Measurements from ENCODE around the gene IL13. TPM values are rescaled to one million over a fixed set of nuclear protein-coding genes. Genes with fewer than 3 reads are reported as not detected.

Gene IL13
- total RNA-seq, 4 donors from 2014 or later: 0.66 TPM; not detected in 3

GRCh38 chr5:132708645-132709044 is 50.7 kb downstream of the IL13 start:
- TF ChIP-seq CTCF (IDR thresholded peaks at IDR 0.05; ENCODE audit: low read depth): no peak

Other genes with a start within 250 kb of the IL13 start
- gene IRF1, start 167.4 kb upstream of the IL13 start, total RNA-seq: 10 to 100 TPM in 3 of 4 donors, 1 to 10 TPM in 1; 8.3 to 66.7 (median 16.1) TPM
- not detected for gene IL5, start 114.7 kb upstream of the IL13 start, total RNA-seq
- 10 to 100 TPM; 34.8 to 76.3 (median 40.9) TPM for gene RAD50, start 101.2 kb upstream of the IL13 start, total RNA-seq
- gene IL4, start 15.8 kb downstream of the IL13 start, total RNA-seq: not detected
- 1 to 10 TPM; 2.1 to 5.8 (median 4.3) TPM for gene KIF3A, start 79.4 kb downstream of the IL13 start, total RNA-seq
- not detected for gene CCNI2, start 89.3 kb downstream of the IL13 start, total RNA-seq
- 10 to 100 TPM; 19.9 to 30.8 (median 22.4) TPM for gene SEPTIN8, start 119.1 kb downstream of the IL13 start, total RNA-seq
- gene SOWAHA, start 155.1 kb downstream of the IL13 start, total RNA-seq: under 1 TPM; 0.16 to 0.75 (median 0.37) TPM
- 1 to 10 TPM in 3 of 4 donors, under 1 TPM in 1; 0.49 to 8.3 (median 3.4) TPM for gene SHROOM1, start 172.5 kb downstream of the IL13 start, total RNA-seq
- gene GDF9, start 208.3 kb downstream of the IL13 start, total RNA-seq: under 1 TPM in 3 of 4 donors, not detected in 1; 0.22 to 0.75 (median 0.51) TPM
- 100 to 1,000 TPM in 3 of 4 donors, 10 to 100 TPM in 1; 97.2 to 170 (median 130) TPM for gene UQCRQ, start 208.5 kb downstream of the IL13 start, total RNA-seq
- gene LEAP2, start 215.5 kb downstream of the IL13 start, total RNA-seq: 1 to 10 TPM in 3 of 4 donors, under 1 TPM in 1; 0.57 to 4.2 (median 1.6) TPM